HEK293T (cell line): ENCODE results near the gene TRIM71.

ENCODE experiments used
- BHLHE40 ChIP-seq: fragments of 450-650 bp; IDR thresholded peaks from 2 replicates; pipeline ENCODE4 v1.6.1; 2016; ENCODE audit warnings: mild to moderate bottlenecking, moderate library complexity, borderline replicate concordance
- CTBP1 ChIP-seq: fragments of 450-650 bp; IDR thresholded peaks from 2 replicates; pipeline ENCODE4 v1.6.1; 2016; ENCODE audit warnings: borderline replicate concordance
- ELF4 ChIP-seq: fragments of 450-650 bp; IDR thresholded peaks from 2 replicates; pipeline ENCODE4 v1.6.1; 2017; ENCODE audit warnings: antibody characterized with exemption
- FOXA1 ChIP-seq: fragments of 450-650 bp; IDR thresholded peaks from 2 replicates; pipeline ENCODE4 v1.6.1; 2016; ENCODE audit warnings: mild to moderate bottlenecking
- FOXM1 ChIP-seq: fragments of 450-650 bp; IDR thresholded peaks from 2 replicates; pipeline ENCODE4 v1.6.1; 2017; ENCODE audit warnings: mild to moderate bottlenecking, borderline replicate concordance
- L3MBTL2 ChIP-seq: fragments of 450-650 bp; conservative IDR thresholded peaks from 2 replicates; pipeline ENCODE4 v1.6.1; 2016; ENCODE audit warnings: mild to moderate bottlenecking
- LEF1 ChIP-seq: fragments of 450-650 bp; IDR thresholded peaks from 2 replicates; pipeline ENCODE4 v1.6.1; 2017; ENCODE audit warnings: mild to moderate bottlenecking, borderline replicate concordance
- NFRKB ChIP-seq: fragments of 450-650 bp; IDR thresholded peaks from 2 replicates; pipeline ENCODE4 v1.6.1; 2016; ENCODE audit warnings: mild to moderate bottlenecking, moderate library complexity
- SP1 ChIP-seq: fragments of 450-650 bp; IDR thresholded peaks from 2 replicates; pipeline ENCODE4 v1.6.1; 2017
- SUZ12 ChIP-seq: fragments of 450-650 bp; IDR thresholded peaks from 2 replicates; pipeline ENCODE4 v1.6.1; 2016; ENCODE audit warnings: mild to moderate bottlenecking
- TARDBP ChIP-seq: fragments of 450-650 bp; IDR thresholded peaks from 2 replicates; pipeline ENCODE4 v1.6.1; 2016
- ZNF384 ChIP-seq: fragments of 450-650 bp; IDR thresholded peaks from 2 replicates; pipeline ENCODE4 v1.6.1; 2016
- TF ChIP-seq, protein P1 (sequence below): fragments of 450-650 bp; IDR thresholded peaks from 2 replicates; pipeline ENCODE4 v1.6.1; 2016

- no peak for TF ChIP-seq BHLHE40
- TF ChIP-seq LEF1: no peak
- TF ChIP-seq NFRKB: no peak
- no peak for TF ChIP-seq FOXM1
- no peak for TF ChIP-seq SUZ12
- TF ChIP-seq ZNF384: no peak
- no peak for TF ChIP-seq ELF4
- no peak for TF ChIP-seq SP1
- no peak for TF ChIP-seq FOXA1
- no peak for TF ChIP-seq TARDBP
- TF ChIP-seq, protein P1, sequence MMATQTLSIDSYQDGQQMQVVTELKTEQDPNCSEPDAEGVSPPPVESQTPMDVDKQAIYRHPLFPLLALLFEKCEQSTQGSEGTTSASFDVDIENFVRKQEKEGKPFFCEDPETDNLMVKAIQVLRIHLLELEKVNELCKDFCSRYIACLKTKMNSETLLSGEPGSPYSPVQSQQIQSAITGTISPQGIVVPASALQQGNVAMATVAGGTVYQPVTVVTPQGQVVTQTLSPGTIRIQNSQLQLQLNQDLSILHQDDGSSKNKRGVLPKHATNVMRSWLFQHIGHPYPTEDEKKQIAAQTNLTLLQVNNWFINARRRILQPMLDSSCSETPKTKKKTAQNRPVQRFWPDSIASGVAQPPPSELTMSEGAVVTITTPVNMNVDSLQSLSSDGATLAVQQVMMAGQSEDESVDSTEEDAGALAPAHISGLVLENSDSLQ: no peak
- TF ChIP-seq CTBP1: no peak
- TF ChIP-seq L3MBTL2: no peak
These were observed 63.8 kb downstream of the TRIM71 start for GRCh38 chr3:32881624-32882023.
